ENCODE results near the gene PLCB4.

GRCh38 chr20:9075264-9076095 lies 6.6 kb downstream of the PLCB4 start:
- TF ChIP-seq RELA (CRISPR knock-in tag; IDR thresholded peaks at IDR 0.05; ENCODE audit: borderline replicate concordance): no peak
- TF ChIP-seq GTF2I (CRISPR knock-in tag; conservative IDR thresholded peaks at IDR 0.05): no peak

Measured in WTC11 (cell line).